Right lobe of liver (tissue), 4 donors: Measurements from ENCODE around the gene PAX9.

ENCODE experiments used
- POLR2A ChIP-seq: fragments of 450-650 bp; IDR thresholded peaks from one replicate; pipeline ENCODE4 v1.6.1; 2017; ENCODE audit warnings: antibody characterized with exemption, mild to moderate bottlenecking
- TF ChIP-seq, protein P1 (sequence below), 4 donors: fragments of 200-600 bp in 3 of 4; fragments of 450-650 bp in 1 of 4; IDR thresholded peaks; one replicate each; pipeline versions ENCODE4 v1.5.1 to v1.8.0; 2016 to 2022; ENCODE audit warnings: antibody characterized with exemption in 4 of 4, mild to moderate bottlenecking in 2 of 4
- donor health status: DM: no; HTN: no; CAD: no.
- donor health status: DM: no; HTN: no; CAD: no.
- donor health status: DM: no; HTN: yes; CAD: no.

DNA sequence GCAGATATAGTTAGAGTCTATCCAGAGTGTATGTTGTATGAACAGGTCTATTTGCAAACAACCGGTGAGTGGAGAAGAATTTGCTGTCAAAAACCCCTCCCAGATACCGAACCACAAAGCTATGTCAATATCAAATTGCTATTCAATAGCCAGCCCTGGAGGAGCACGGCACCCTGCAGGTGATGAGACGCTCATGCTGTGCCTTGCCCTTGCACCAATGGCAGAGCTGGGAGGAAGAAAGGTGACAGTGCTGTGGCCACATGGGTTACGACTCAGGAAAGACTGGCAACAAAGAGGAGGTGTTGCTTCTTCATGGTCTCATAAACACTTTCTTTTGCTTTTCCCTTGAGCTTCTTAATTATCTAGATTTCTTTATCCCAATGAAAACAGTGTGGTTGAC, 55.7 kb downstream of the PAX9 start:
- TF ChIP-seq, protein P1, sequence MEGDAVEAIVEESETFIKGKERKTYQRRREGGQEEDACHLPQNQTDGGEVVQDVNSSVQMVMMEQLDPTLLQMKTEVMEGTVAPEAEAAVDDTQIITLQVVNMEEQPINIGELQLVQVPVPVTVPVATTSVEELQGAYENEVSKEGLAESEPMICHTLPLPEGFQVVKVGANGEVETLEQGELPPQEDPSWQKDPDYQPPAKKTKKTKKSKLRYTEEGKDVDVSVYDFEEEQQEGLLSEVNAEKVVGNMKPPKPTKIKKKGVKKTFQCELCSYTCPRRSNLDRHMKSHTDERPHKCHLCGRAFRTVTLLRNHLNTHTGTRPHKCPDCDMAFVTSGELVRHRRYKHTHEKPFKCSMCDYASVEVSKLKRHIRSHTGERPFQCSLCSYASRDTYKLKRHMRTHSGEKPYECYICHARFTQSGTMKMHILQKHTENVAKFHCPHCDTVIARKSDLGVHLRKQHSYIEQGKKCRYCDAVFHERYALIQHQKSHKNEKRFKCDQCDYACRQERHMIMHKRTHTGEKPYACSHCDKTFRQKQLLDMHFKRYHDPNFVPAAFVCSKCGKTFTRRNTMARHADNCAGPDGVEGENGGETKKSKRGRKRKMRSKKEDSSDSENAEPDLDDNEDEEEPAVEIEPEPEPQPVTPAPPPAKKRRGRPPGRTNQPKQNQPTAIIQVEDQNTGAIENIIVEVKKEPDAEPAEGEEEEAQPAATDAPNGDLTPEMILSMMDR (IDR thresholded peaks at IDR 0.05), result no peak
- no peak for TF ChIP-seq POLR2A
